OCI-LY1 (cell line): ENCODE results near the gene GNAL.

Source experiments
- EZH2 ChIP-seq: fragments of 200-600 bp; sonication (generic), shearing (Covaris generic); IDR thresholded peaks from 2 replicates; pipeline ENCODE4 v1.8.0; 2017; ENCODE audit warnings: borderline replicate concordance, mixed run types, mild to moderate bottlenecking, antibody characterized with exemption, low read length, moderate library complexity, mixed read lengths
- TF ChIP-seq, protein P1 (sequence below): fragments of 200-600 bp; sonication (generic), shearing (Covaris generic); IDR thresholded peaks from 2 replicates; pipeline ENCODE4 v1.5.1; 2017; ENCODE audit warnings: mild to moderate bottlenecking, antibody characterized with exemption, low read length, moderate library complexity, mixed read lengths

DNA sequence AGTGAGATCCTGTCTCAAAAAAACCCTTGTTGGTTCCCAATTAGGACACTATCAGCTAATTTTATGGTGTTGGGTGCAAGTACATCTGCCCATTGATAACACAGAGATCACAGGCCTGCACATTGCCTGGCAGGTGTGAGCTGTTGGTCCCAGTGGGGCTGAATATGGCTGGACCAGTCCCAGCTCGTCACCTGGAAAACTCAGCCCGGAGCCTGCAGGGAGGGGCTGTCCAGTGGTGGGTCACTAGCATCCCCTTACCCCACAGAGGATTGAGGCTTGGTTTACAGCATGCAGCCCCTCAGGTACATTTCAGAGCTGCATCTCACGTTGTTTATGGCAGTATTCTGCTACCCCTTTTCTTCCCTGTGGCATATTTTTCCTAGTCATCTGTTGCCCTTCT, 121.3 kb downstream of the GNAL start:
- TF ChIP-seq, protein P1, sequence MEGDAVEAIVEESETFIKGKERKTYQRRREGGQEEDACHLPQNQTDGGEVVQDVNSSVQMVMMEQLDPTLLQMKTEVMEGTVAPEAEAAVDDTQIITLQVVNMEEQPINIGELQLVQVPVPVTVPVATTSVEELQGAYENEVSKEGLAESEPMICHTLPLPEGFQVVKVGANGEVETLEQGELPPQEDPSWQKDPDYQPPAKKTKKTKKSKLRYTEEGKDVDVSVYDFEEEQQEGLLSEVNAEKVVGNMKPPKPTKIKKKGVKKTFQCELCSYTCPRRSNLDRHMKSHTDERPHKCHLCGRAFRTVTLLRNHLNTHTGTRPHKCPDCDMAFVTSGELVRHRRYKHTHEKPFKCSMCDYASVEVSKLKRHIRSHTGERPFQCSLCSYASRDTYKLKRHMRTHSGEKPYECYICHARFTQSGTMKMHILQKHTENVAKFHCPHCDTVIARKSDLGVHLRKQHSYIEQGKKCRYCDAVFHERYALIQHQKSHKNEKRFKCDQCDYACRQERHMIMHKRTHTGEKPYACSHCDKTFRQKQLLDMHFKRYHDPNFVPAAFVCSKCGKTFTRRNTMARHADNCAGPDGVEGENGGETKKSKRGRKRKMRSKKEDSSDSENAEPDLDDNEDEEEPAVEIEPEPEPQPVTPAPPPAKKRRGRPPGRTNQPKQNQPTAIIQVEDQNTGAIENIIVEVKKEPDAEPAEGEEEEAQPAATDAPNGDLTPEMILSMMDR, result no peak
- TF ChIP-seq EZH2, result no peak
